Suprapubic skin (tissue), 4 donors: Measurements from ENCODE around the gene SASH1. TPM values are rescaled to one million over a fixed set of nuclear protein-coding genes. Genes with fewer than 3 reads are reported as not detected.
"Not testable (repeated sequence)": the region's sequence is repeated elsewhere in the genome, so short reads cannot be mapped to it uniquely, and the experiment has no call there.

Source experiments
- DNase-seq, 2 donors: peaks; one replicate each; pipeline ENCODE4 v3.0.0-alpha.2; 2019; ENCODE audit warnings: low spot score in 2 of 2
- H3K27ac ChIP-seq: fragments of 200-600 bp; sonication (generic); one replicate; pipeline ENCODE4 v1.5.1; 2019
- H3K27me3 ChIP-seq: fragments of 200-600 bp; sonication (generic); one replicate; pipeline ENCODE4 v1.5.1; 2019
- H3K36me3 ChIP-seq: fragments of 200-600 bp; sonication (generic); one replicate; pipeline ENCODE4 v1.5.1; 2019
- H3K4me1 ChIP-seq: fragments of 200-600 bp; sonication (generic); one replicate; pipeline ENCODE4 v1.5.1; 2019
- H3K4me3 ChIP-seq: fragments of 200-600 bp; sonication (generic); one replicate; pipeline ENCODE4 v1.5.1; 2019; ENCODE audit warnings: mild to moderate bottlenecking
- H3K9me3 ChIP-seq: fragments of 200-600 bp; sonication (generic); one replicate; pipeline ENCODE4 v1.5.1; 2019
- CTCF ChIP-seq, 2 donors: fragments of 200-600 bp in 1 of 2; fragments of 450-650 bp in 1 of 2; sonication (generic) in 1 of 2; IDR thresholded peaks; one replicate each; pipeline ENCODE4 v1.5.1; 2016 to 2019; ENCODE audit warnings: antibody characterized with exemption in 2 of 2, mild to moderate bottlenecking in 1 of 2, moderate library complexity in 1 of 2
- EP300 ChIP-seq: sonication (generic); formaldehyde crosslinking; IDR thresholded peaks from one replicate; pipeline ENCODE4 v1.6.1; 2017; ENCODE audit warnings: antibody characterized with exemption
- POLR2A ChIP-seq, 2 donors: fragments of 450-650 bp; IDR thresholded peaks; one replicate each; pipeline ENCODE4 v1.6.1; 2017; ENCODE audit warnings: antibody characterized with exemption in 2 of 2, mild to moderate bottlenecking in 2 of 2, moderate library complexity in 2 of 2
- POLR2AphosphoS5 ChIP-seq, 3 donors: sonication (generic); formaldehyde crosslinking; IDR thresholded peaks; one replicate each; pipeline ENCODE4 v1.6.1; 2017; ENCODE audit warnings: antibody characterized with exemption in 3 of 3
- WGBS: methylation state at CpG from one replicate; pipeline ENCODE4 v1.1.5; 2018; 5-methylcytosine and 5-hydroxymethylcytosine counted together
- total RNA-seq, 4 donors: library from RNA; depleted of rRNA; stranded (reverse); fragments of >200 nt; gene quantifications; one replicate each; pipeline ENCODE4 v1.1.0, GENCODE V29; 2016

Gene SASH1
- total RNA-seq, 4 donors from 2014 or later: 59.1 to 139 (median 77.1) TPM

GRCh38 chr6:148383658-148384368, 41.2 kb downstream of the SASH1 start:
- WGBS: 67% methylated on average over 10 of the region's 10 CpGs
- TF ChIP-seq EP300: no peak
- no peak for TF ChIP-seq CTCF (IDR thresholded peaks at IDR 0.05)
- TF ChIP-seq POLR2AphosphoS5 (IDR thresholded peaks at IDR 0.05): no peak
- no peak overlapping the region for H3K27ac ChIP-seq

DNA sequence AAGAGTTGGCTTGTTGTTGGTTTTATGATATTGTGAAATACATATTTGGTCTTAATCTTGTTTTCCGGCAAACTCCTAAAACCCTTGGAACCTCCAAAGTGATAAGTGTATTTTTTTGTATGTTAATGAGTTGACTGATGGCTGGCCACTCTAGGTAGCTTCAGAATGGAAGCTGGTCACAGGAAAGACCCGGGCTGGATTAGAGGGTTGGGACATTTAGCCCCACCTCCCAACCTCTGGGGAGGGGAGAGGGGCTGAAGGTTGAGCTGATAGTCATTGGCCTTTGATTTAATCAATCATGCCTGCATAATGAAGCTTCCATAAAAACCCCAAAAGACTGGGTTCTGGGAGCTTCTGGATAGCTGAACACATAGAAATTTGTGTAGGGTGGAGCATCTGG, 42.7 kb downstream of the SASH1 start:
- Histone ChIP-seq H3K4me3 (no peak overlapping the region), H3K27me3 (no peaks in the 10 kb centered on the region), H3K4me1 (peaks cover 28% of the 10 kb centered on the region), H3K9me3 (no peaks in the 10 kb centered on the region), H3K27ac (no peak overlapping the region), H3K36me3 (peaks cover 3% of the 10 kb centered on the region)
- 55% methylated on average over 2 of the region's 2 CpGs for WGBS
- DNase-seq: no peak
- TF ChIP-seq POLR2A (IDR thresholded peaks at IDR 0.05): no peak
- TF ChIP-seq EP300: no peak
- no peak for TF ChIP-seq POLR2AphosphoS5 (IDR thresholded peaks at IDR 0.05)
- no peak for TF ChIP-seq CTCF (IDR thresholded peaks at IDR 0.05)

More at GRCh38 chr6:148383658-148384368, 41.2 kb downstream of the SASH1 start:
- H3K9me3 ChIP-seq: no peaks in the 10 kb centered on the region
- H3K36me3 ChIP-seq: no peaks in the 10 kb centered on the region
- peaks cover 27% of the 10 kb centered on the region for H3K4me1 ChIP-seq
- H3K4me3 ChIP-seq: no peak overlapping the region
- no peak for DNase-seq
- H3K27me3 ChIP-seq: no peaks in the 10 kb centered on the region

- no peak overlapping the region for H3K27ac ChIP-seq
- H3K9me3 ChIP-seq: no peaks in the 10 kb centered on the region
- H3K4me3 ChIP-seq: no peak overlapping the region
- H3K4me1 ChIP-seq: peaks cover 20% of the 10 kb centered on the region
- DNase-seq: no peak
- H3K36me3 ChIP-seq: peaks cover 14% of the 10 kb centered on the region
- TF ChIP-seq POLR2A (IDR thresholded peaks at IDR 0.05): no peak
- TF ChIP-seq CTCF (IDR thresholded peaks at IDR 0.05): no peak
- TF ChIP-seq EP300: no peak
- no peak for TF ChIP-seq POLR2AphosphoS5 (IDR thresholded peaks at IDR 0.05)
- 70% methylated on average over 5 of the region's 5 CpGs for WGBS
- H3K27me3 ChIP-seq: no peaks in the 10 kb centered on the region
Measured at GRCh38 chr6:148388521-148388920, 45.9 kb downstream of the SASH1 start.

DNA sequence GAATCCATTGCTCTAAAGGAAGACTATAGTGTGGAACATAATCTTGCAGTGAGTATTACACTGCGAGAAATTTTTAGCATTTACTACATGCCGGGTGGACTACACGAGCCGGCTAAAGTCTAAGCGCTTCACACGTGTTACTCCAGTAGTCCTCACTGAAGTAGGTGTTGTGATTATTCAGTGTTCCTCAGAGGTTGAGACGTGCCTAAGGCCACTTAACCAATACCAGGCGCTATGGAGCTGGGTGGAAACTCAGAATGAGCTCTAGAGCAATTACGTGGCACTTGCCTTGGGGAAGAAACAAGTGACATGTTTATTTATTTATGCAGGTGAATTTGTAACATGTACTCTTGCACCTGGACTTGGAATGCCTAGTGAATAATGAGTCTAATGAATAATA, 46.4 kb downstream of the SASH1 start:
- Histone ChIP-seq H3K9me3 (no peaks in the 10 kb centered on the region), H3K36me3 (peaks cover 14% of the 10 kb centered on the region), H3K4me1 (peaks cover 20% of the 10 kb centered on the region), H3K4me3 (no peak overlapping the region), H3K27ac (no peak overlapping the region), H3K27me3 (no peaks in the 10 kb centered on the region)
- 61% methylated on average over 9 of the region's 9 CpGs for WGBS
- TF ChIP-seq POLR2A (IDR thresholded peaks at IDR 0.05): no peak
- no peak for TF ChIP-seq EP300
- TF ChIP-seq CTCF (IDR thresholded peaks at IDR 0.05): no peak
- TF ChIP-seq POLR2AphosphoS5 (IDR thresholded peaks at IDR 0.05): no peak
- DNase-seq: no peak

DNA sequence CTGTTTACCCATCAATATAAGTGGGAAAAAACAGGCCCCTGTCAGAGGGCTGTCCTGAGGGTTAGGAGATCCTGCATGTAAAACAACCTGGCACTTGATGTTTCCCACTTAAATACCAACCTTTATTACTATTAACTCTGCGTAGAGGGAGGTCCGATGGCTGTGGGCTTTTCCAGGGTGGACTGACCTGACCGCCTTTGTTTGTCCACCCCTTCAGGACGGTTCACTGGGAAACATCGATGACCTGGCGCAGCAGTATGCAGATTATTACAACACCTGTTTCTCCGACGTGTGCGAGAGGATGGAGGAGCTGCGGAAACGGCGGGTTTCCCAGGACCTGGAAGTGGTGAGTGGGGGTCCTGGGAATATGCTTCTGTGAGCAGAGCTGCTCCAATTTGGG, 47.3 kb downstream of the SASH1 start:
- Histone ChIP-seq H3K9me3 (no peaks in the 10 kb centered on the region), H3K27ac (no peak overlapping the region), H3K27me3 (no peaks in the 10 kb centered on the region), H3K4me1 (peaks cover 15% of the 10 kb centered on the region), H3K4me3 (no peak overlapping the region), H3K36me3 (peaks cover 14% of the 10 kb centered on the region)
- DNase-seq: no peak
- WGBS: 94% methylated on average over 11 of the region's 12 CpGs
- TF ChIP-seq CTCF (IDR thresholded peaks at IDR 0.05) (no peak), POLR2AphosphoS5 (IDR thresholded peaks at IDR 0.05) (no peak)

DNA sequence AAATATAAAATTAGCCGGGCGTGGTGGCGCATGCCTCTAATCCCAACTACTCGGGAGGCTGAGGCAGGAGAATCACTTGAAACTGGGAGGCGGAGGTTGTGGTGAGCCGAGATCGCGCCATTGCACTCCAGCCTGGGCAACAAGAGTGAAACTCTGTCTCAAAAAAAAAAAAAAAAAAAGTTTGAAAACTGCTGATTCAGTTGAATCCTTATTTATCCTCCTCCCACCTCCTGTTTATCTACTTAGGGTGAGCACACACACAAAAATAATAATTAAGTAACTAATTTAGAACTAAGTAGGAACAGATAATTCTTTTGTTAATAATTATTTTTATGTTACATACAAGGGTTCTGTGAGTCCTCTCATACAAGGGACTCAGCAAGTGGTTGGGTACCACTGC, 49.5 kb downstream of the SASH1 start:
- not testable (repeated sequence) for H3K4me3 ChIP-seq, DNase-seq, H3K27ac ChIP-seq, H3K9me3 ChIP-seq, H3K27me3 ChIP-seq
- H3K36me3 ChIP-seq: peaks cover 14% of the 10 kb centered on the region
- peaks cover 19% of the 10 kb centered on the region for H3K4me1 ChIP-seq
- WGBS: 98% methylated on average over 8 of the region's 8 CpGs
